Measurements from ENCODE around the gene NFXL1.

DNA sequence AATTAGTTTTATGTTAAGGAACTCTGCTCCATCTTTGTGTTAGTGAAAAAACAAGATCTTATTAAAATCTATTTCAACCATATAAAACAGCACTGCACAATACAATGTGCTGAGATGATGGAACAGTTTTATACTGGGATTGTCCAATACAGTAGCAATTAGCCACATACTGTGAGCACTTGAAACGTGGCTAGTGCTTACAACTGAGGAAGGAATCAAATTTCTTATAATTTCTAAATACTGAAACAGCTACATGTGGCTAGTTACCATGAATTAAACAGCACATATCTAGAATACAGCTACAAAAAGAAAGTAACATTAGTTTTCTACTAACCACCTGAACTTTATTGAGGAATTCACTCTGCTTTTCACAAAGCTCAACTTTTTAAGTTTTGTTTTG, 14.7 kb downstream of the NFXL1 start:
- TF ChIP-seq, protein P1, sequence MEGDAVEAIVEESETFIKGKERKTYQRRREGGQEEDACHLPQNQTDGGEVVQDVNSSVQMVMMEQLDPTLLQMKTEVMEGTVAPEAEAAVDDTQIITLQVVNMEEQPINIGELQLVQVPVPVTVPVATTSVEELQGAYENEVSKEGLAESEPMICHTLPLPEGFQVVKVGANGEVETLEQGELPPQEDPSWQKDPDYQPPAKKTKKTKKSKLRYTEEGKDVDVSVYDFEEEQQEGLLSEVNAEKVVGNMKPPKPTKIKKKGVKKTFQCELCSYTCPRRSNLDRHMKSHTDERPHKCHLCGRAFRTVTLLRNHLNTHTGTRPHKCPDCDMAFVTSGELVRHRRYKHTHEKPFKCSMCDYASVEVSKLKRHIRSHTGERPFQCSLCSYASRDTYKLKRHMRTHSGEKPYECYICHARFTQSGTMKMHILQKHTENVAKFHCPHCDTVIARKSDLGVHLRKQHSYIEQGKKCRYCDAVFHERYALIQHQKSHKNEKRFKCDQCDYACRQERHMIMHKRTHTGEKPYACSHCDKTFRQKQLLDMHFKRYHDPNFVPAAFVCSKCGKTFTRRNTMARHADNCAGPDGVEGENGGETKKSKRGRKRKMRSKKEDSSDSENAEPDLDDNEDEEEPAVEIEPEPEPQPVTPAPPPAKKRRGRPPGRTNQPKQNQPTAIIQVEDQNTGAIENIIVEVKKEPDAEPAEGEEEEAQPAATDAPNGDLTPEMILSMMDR (conservative IDR thresholded peaks at IDR 0.05; ENCODE audit: low read length), result no peak
- no peak for TF ChIP-seq EZH2phosphoT487 (IDR thresholded peaks at IDR 0.05; ENCODE audit: borderline replicate concordance)

Data from Loucy (cell line).